GM19397 (cell line): ENCODE data around the gene ING1.
"Not testable (repeated sequence)": the region's sequence is repeated elsewhere in the genome, so short reads cannot be mapped to it uniquely, and the experiment has no call there.

Experiments used
- ATAC-seq: cut with Tn5 transposase; IDR thresholded peaks from one replicate; pipeline ENCODE4 v1.9.1; 2021; ENCODE audit warnings: mild to moderate bottlenecking, moderate library complexity; ENCODE audit not compliant: unreplicated experiment

Gene ING1, protein sequence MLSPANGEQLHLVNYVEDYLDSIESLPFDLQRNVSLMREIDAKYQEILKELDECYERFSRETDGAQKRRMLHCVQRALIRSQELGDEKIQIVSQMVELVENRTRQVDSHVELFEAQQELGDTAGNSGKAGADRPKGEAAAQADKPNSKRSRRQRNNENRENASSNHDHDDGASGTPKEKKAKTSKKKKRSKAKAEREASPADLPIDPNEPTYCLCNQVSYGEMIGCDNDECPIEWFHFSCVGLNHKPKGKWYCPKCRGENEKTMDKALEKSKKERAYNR

DNA sequence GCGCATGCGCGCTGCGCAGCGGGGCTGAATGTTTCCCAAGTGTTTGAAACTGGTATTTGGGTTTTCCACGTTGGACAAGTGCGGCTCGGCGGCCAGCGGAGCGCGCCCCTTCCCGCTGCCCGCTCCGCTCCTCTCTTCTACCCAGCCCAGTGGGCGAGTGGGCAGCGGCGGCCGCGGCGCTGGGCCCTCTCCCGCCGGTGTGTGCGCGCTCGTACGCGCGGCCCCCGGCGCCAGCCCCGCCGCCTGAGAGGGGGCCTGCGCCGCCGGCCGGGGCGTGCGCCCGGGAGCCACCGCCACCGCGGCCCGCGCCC, at the start of gene ING1:
ING1 (plus strand) TSS at position 59 of the 311 bp plus-strand sequence. CDS start 450 bp downstream, outside the sequence.
- ATAC-seq: no peak

DNA sequence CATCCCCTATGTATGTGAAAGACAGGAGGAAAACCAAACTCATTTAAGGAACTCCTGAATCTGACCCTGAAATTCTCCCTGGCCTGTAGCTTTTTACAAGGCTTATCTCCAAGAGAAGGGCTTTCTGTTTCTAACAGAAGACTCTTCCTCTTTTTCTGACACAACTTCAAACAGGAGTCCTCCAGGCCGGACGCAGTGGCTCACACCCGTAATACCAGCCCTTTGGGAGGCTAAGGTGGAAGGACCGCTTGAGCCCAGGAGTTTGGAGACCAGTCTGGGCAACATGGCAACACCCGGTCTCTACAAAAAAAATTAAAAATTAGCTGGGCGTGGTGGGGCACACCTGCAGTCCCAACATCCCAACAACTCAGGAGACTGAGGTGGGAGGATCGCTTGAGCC, 49.5 kb upstream of the ING1 start:
- no peak for ATAC-seq

DNA sequence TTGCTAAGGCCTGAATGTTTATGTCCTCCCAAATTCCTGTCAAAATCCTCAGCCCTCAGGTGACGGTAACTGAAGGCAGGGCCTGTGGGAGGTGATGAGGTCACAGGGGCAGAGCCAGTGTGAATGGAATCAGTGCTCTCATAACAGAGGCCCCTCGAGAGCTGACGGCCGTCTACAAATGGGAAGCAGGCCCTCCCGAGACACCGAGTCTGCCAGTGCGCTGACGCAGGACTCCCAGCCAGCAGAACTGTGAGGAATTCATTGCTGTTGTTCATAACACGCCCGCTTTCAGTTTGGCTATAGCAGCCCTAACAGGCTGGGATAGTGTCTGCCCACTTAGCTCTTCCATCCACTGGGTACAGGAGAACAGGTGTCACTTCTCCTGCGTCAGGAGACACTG, 48.8 kb upstream of the ING1 start:
- ATAC-seq: no peak

DNA sequence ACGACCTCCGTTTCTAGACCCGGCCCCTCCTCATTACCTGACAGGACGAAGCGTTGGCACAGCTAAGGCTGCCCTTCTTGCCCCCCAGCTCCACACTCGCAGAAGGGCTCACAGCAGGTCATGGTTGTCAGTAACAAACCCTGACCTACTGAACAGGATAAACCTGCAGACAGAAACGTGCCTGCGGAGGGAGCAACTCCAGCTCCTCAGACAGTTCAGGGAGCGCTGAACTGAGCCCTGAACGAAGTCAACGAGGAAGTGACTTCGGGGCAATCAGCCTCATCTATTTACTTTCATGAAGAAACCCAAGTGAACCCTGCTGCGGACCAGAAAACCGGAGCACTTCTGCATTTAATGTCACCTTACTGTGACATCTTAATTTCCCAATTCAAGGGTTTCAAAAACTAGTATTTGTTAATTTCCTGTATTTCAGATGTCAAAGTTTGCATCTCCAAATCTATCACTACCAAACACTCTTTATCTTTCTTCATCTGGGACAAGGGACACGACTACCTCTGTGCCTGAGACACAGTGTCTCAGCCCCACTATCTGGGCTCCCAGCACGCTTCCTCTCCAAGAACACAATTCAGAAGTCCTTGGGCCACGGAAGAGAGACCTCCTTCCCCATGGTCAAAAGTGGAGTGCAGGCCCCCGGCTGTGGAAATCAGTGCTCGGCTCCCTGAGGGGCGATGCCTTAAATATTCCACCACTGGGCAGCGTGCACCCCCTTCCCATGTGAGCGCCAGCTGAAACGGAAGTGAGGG, 47.8 kb upstream of the ING1 start:
- no peak for ATAC-seq

DNA sequence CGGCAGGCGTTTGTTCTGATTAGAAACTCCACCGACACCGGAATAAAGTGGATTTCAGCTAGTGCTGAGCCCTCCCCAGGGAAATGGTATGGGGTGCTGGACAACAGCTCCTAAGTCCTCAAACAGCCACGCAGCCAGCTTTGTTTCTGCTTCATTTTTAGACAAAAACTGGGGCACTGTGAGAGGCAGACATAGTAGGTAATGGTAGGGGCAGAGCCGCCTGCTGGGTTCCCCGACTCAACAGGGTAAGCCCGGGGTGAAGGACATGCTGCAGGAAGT, 47.3 kb upstream of the ING1 start:
- no peak for ATAC-seq

DNA sequence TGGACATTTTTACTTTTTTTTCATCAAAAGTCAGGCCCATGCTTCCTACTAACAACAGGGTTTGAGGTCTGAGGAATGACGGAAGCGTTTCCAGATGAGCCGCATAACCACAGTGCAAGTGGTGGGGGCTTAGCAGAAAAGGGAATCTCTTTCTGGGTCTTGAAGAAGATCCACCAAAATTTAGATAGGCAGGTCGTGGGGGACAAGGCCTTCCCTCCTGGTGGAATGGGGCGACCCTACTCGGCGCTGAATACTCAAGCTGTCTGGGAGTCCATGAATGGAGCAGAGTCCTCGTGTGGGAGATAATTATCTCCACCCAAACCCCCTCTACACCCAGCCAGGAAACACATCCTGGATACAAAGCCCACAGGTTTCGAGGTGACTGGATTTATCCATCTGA, 44.5 kb upstream of the ING1 start:
- ATAC-seq: no peak

DNA sequence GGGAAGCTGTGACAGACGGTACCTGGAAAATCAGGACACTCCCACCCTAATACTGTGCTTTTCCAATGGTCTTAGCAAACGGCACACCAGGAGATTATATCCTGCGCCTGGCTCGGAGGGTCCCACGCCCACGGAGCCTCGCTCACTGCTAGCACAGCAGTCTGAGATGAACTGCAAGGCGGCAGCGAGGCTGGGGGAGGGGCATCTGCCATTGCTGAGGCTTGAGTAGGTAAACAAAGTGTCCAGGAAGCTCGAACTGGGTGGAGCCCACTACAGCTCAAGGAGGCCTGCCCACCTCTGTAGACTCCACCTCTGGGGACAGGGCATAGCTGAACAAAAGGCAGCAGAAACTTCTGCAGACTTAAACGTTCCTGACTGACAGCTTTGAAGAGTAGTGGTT, 43.7 kb upstream of the ING1 start:
- ATAC-seq: not testable (repeated sequence)

DNA sequence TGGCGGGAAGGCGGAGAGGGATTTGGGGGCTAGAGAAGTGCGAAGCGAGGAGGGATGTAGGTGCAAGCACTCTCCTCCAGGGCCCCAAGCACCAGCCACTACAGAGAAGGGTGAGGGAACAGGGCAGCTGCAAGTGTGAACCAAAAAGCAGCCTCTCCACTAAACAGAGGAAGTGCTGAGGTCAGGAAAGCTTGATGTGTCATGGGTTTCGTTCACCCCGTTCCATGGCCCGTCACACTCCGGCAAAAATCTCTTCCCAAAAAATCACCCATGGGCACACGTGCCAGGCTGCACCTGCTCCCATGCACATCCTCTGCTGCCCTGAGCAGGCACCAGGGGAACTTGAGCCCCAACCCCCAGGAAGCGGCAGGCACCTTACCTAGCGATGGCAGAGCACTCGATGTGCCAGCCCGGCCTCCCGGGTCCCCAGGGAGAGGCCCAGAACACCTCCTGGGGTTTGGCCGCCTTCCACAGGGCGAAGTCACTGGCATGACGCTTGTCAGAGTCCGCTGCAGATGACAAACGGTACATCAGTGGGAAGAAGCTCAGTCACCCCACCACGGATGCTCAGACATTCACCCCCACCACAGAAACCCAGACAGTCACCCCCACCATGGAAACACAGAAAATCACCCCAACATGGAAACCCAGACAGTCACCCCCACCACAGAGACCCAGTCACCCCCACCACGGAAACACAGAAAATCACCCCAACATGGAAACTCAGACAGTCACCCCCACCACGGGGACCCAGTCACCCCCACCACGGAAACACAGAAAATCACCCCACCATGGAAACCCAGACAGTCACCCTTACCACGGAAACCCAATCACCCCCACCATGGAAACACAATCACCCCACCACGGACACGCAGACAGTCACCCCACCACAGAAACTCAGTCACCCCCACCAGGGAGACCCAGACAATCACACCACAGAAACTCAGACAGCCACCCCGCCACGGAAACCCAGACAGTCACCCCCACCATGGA, 36.6 kb upstream of the ING1 start:
- peak; percentile 64 for ATAC-seq

DNA sequence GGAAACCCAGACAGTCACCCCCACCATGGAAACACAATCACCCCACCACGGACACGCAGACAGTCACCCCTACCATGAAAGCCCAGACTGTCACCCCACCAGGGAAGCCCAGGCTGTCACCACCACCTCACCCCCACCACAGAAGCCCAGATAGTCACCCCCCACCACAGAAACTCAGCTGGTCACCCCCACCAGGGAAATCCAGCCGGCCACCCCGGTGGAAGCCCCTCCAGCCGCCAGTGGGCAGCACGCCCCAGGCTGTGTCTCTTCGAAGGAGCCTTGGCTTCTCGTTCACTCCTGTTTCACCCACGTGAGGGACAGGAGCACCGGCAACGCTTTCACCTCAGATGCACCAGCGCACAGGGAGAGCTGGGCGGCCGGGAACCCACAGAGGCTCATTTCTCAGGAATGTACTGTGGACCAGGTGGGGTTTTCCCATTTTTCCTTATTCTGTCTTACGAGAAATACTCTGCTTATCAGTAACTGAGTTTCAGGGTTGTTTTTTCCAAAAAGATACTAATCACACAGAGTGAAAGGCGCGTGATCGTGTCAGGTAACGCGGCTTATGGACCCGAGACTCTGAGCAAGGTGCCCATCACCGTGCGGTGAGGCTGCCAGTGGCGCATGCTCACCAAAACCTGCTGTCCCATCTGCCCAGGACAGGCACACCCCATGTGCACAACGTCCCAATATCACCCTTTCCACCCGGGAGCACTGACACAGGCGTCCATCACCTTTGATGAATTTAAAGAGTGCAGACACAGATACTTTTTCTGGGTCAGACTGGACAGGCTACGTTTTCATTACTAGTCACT, 35.6 kb upstream of the ING1 start:
- ATAC-seq: no peak

DNA sequence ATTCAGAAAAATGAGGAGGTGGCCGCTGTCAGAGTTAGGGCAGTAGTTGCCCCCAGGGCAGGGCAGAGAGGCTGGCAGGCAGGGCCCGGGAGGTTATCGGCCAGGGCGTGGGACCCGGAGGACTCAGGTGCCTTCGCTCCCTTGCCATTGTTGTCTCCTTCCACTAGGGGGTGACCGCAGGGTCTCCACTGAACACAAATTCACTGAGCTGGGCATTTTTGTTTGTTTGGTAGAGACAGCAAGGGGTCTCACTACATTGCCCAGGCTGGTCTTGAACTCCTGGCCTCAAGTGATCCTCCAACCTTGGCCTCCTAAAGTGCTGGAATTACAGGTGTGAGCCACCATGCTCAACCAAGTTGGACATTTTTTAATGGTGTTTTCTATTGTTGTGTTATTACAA, 32.6 kb upstream of the ING1 start:
- ATAC-seq: no peak

DNA sequence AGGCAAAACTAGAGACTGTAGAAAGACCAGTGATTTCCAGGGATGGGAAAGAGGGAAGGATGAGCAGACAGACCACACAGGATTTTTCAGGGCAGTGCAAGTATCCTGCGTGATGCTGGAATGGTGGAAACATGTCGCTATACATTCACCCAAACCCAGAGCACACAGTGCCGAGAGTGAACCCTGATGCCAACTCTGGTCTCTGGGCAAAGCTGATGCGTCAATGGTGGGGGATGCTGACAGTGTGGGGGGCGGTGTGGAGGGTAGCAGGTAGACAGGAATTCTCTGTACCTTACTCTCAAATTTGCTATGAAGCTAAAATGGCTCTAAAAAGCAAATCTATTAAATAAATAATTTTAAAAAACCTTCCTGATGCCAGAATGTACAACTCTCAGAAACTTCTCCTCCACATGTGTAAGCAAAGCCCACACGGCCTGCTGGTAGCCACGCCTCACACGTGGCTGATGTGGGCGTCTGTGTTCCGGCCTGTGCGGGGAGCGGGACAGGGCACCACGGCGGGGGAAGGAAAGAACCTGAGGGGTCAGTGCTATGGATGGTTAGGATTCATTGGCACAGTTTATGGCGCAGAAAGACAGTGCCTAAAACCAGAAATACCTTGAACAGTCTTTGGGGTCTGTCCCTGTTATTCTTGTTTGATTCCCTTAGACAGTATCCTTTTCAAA, 31.5 kb upstream of the ING1 start:
- ATAC-seq: no peak

DNA sequence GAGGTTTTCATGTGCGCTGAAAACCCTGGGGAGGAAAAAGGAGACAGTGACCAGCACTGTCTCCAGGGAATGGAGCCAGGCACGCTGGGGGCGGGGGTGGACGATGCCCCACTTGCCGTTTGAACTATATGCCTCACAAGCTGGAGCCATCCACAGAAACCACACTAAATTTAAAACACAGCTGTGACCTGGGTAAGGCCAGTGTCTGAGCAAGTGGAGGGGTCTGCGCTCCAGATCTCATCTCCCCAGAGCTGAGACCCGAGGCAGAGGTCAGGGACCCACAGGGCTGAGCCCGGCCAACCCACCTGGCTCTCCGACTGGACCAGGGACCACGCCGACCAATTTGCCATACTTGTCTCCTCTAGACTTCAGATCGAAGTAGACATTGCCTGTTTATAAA, 30.8 kb upstream of the ING1 start:
- no peak for ATAC-seq

DNA sequence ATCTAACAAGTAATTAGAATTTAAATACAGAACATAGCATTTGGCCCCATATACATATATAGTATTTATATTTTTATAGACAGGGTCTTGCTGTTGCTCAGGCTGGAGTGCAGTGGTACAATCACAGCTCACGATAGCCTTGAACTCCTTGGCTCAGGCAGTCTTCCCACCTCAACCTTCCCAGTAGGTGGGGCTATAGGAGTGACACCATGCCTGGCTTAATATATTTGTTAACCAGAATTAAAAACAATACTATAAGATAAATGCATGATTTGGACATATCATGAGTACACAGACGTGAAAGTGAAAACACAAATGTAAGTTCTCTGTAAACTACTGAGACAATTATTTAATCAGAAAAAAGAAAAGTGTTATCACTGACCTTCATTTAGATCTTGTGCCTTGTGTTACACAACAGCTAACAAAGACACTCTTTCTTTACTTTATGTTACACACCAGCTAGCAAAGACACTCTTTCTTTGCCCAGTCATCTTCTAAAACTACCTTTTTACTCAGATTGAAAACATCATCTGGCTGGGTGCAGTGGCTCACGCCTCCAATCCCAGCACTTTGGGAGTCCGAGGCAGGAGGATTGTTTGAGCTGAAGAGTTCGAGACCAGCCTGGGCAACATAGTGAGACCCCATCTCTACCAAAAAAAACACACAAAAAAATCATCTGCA, 30.2 kb upstream of the ING1 start:
- no peak for ATAC-seq

DNA sequence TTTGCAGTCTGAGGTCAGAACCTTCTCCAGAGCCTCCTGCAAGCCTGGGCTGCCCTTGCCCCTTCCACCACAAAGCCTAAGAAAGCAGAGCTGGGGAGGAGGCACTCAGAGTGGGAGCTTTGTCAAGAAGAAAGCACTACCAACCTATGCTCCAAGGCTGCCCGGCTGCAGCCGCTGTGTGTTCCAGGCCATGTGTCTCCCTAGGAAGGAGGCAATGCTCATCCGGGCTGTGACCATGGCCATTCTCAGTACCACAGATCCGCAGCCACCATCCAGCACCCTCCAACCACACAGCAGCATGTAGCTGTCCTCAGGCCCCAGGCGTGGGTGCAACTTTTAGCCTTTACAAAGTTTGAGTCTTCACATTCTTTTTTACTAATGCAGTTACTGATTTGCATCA, 29.6 kb upstream of the ING1 start:
- ATAC-seq: no peak

DNA sequence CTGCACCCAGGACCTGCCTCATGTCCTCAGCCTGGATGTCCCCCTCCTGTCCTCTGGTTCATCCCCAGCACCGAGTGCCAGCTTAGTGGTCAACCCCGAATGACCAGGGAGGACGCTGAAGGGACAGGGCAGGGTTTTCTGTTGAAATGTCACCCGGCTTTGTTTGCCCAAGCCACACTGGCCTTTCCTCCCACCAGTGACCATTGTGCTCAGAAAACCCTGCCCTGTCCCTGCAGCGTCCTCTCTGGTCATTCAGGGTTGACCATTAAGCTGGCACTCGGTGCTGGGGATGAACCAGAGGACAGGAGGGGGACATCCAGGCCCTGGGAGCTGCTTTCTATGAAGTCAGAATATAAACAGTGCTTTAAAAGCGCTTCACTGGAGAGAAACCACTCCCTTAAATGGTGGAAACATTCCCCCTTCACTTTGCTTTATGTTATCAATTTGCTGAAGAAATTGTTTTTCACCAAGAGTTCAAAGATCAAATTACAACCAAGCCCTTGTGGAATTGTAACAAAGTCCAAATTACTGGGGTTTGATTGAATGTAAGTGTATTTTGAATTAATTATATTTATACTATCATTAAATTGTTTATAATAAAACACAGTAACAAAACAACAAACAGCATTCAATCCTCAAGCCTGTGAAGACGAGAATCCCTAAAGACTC, 29.0 kb upstream of the ING1 start:
- ATAC-seq: no peak

DNA sequence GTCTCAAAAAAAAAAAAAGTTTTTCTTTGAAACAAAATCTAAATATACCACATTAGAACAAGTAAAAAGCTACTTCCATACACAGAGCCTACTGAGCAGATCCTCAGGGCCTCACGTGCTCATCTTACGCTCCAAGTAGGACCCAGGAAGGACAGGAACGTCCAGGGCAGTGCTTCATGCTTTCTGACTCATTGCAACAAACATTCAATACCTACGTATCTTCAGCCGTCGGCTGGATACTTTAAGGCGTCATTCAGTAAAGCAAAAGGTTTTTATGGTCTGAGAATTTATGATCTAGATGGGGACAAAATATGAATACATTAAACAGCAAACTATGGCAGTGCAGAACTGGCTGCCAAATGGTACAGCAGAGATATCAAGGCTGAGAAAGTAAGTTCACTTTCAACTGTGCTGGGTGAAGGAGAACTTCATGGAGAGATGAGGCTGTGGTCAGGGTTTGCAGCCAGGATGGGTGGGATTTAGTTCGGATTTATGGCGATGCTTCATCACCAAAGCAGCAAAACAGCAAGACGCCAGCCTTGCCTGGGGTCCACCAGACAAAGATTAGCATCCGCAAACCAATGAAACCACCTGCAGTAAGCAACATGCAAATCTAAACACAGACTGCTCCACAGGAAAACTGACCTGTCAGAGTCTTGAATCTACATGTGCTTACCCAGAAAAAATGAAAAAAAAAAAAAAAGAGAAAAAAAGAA, 28.0 kb upstream of the ING1 start:
- no peak for ATAC-seq

DNA sequence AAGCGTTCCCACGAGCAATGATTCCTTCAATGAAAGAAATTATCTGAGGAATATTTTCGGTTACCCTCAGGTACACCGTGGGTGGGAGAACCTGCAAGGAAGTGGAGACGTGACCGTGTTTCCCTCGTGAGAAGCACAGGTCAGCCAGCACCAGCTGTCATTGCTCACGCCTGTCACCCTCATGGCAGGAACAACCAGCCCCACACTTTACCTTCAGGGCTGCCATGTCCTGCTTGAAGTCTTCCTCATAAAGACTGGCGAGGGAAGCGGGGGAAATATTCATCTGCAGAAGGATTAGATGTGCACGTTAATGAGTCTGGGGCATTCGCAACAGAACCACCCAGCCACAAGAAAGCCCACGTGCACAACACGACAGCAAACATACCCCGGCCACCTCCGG, 25.8 kb upstream of the ING1 start:
- ATAC-seq: no peak

DNA sequence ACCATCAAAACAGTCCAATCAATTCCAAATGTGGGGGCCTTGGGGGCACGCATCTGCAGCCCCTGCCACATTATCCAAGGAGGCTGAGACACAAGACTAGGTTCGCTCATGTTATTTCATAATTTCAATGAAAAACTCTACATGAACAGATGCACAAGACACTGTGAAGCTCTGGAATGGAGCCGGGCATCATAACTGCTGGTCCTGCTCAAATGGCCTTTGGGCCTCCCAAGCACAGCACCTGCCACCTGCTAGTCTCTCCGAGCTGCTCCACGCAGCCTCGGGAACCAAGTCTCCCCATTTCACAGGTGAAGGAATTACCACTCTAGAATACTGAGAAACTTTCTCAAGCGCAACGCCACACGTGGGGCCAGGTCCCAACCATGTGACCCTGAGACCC, 24.5 kb upstream of the ING1 start:
- ATAC-seq: no peak

DNA sequence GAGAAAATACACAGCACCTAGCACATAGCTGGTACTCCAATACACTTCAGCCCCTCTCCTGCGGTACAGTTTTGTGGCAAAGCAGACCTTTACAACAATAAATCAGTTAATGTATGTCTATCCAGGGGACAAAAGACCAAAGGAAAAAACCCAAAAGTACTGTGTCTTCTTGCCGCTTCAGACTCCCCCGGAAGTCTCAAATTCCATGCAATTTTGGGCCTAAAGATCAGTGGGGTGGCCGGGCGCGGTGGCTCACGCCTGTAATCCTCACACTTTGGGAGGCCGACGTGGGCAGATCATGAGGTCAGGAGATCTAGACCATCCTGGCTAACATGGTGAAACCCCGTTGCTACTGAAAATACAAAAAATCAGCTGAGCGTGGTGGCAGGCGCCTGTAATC, 23.8 kb upstream of the ING1 start:
- ATAC-seq: no peak
